H1 (cell line): Measurements from ENCODE around the gene MDC1. TPM values are rescaled to one million over a fixed set of nuclear protein-coding genes. Genes with fewer than 3 reads are reported as not detected.

ENCODE experiments used
- CTCF ChIA-PET: fragments of 300-600 bp; sonication (Branson Sonifier 250); formaldehyde crosslinking; loops from one replicate; lab custom pipeline; 2021; ENCODE audit not compliant: partially characterized antibody; lab: Charles Lee
- POLR2A ChIA-PET: fragments of 300-600 bp; sonication (Branson Sonifier 250); formaldehyde crosslinking; loops from one replicate; lab custom pipeline; 2021; ENCODE audit warnings: inconsistent platforms; ENCODE audit not compliant: partially characterized antibody; lab: Charles Lee
- DNase-seq, 2 experiments: peaks; one replicate each; pipeline versions ENCODE4 v3.0.0 to v3.0.0-alpha.2; 2010 to 2022; ENCODE audit warnings: low spot score in 2 of 2, low read depth in 1 of 2, mixed read lengths in 1 of 2
- FAIRE-seq: peaks from 2 replicates; lab custom pipeline; 2011; peaks lifted over from hg19 to GRCh38; lab: Jason Lieb, UNC
- H2AFZ ChIP-seq: 2 replicates; pipeline ENCODE4 v1.8.1; 2012; ENCODE audit warnings: low read length, inconsistent platforms
- H2AK5ac ChIP-seq: 2 replicates; pipeline ENCODE4 v1.6.1; 2013; ENCODE audit warnings: low read depth, low read length
- H2BK120ac ChIP-seq: replicated peaks from 2 replicates; pipeline ENCODE3; 2013; ENCODE audit warnings: low read depth, low read length, inconsistent platforms
- H2BK12ac ChIP-seq: 2 replicates; pipeline ENCODE4 v1.6.1; 2013; ENCODE audit warnings: low read depth, low read length
- H2BK15ac ChIP-seq: 2 replicates; pipeline ENCODE4 v1.6.1; 2013; ENCODE audit warnings: low read length
- H2BK20ac ChIP-seq: 2 replicates; pipeline ENCODE4 v1.6.1; 2013; ENCODE audit warnings: low read length
- H2BK5ac ChIP-seq: 2 replicates; pipeline ENCODE4 v1.6.1; 2013; ENCODE audit warnings: low read depth, low read length
- H3K14ac ChIP-seq: 2 replicates; pipeline ENCODE4 v1.6.1; 2013; ENCODE audit warnings: inconsistent platforms; ENCODE audit not compliant: insufficient read length
- H3K18ac ChIP-seq: 2 replicates; pipeline ENCODE4 v1.6.1; 2013; ENCODE audit warnings: low read length; ENCODE audit errors: extremely low read depth
- H3K23ac ChIP-seq: 2 replicates; pipeline ENCODE4 v1.6.1; 2013; ENCODE audit warnings: inconsistent platforms; ENCODE audit not compliant: insufficient read length
- H3K23me2 ChIP-seq: 2 replicates; pipeline ENCODE4 v1.6.1; 2013; ENCODE audit warnings: low read depth, low read length
- H3K27ac ChIP-seq: 2 replicates; pipeline ENCODE4 v1.6.1; 2011; ENCODE audit warnings: low read depth, low read length, inconsistent platforms
- H3K27me3 ChIP-seq, 4 experiments: replicated peaks in 1 of 4; 1 replicate in 1 of 4; 2 replicates in 3 of 4; pipeline versions ENCODE4 v1.6.1 to v1.8.1; 2011 to 2013; ENCODE audit warnings: low read length in 3 of 4, mild to moderate bottlenecking in 3 of 4, inconsistent platforms in 2 of 4, mixed read lengths in 2 of 4, moderate library complexity in 1 of 4; ENCODE audit not compliant: control insufficient read depth in 3 of 4, insufficient read depth in 3 of 4; ENCODE audit errors: extremely low read depth in 1 of 4
- H3K36me3 ChIP-seq, 4 experiments: 2 replicates each; pipeline versions ENCODE4 v1.6.1 to v1.8.1; 2011 to 2013; ENCODE audit warnings: mild to moderate bottlenecking in 4 of 4, low read length in 3 of 4, moderate library complexity in 2 of 4, control low read depth in 1 of 4, inconsistent platforms in 1 of 4; ENCODE audit not compliant: insufficient read depth in 4 of 4, control insufficient read depth in 2 of 4
- H3K4ac ChIP-seq: replicated peaks from 2 replicates; pipeline ENCODE3; 2013; ENCODE audit warnings: low read length, low read depth, mixed read lengths, inconsistent platforms; ENCODE audit not compliant: insufficient read length
- H3K4me1 ChIP-seq, 4 experiments: replicated peaks in 1 of 4; 1 replicate in 1 of 4; 2 replicates in 3 of 4; pipeline versions ENCODE4 v1.6.1 to v1.8.1; 2011 to 2013; ENCODE audit warnings: low read length in 3 of 4, inconsistent platforms in 2 of 4, mixed read lengths in 1 of 4; ENCODE audit not compliant: insufficient read depth in 4 of 4, control insufficient read depth in 3 of 4
- H3K4me2 ChIP-seq, 2 experiments: 2 replicates each; pipeline versions ENCODE4 v1.6.1 to v1.8.1; 2011 to 2013; ENCODE audit warnings: low read depth in 2 of 2, low read length in 2 of 2, control low read depth in 1 of 2, inconsistent platforms in 1 of 2, mild to moderate bottlenecking in 1 of 2; ENCODE audit not compliant: insufficient read depth in 1 of 2
- H3K4me3 ChIP-seq, 4 experiments: fragments of 200-600, 300-600 bp in 1 of 4; sonication (generic), shearing (Covaris generic), sonication (Bioruptor Twin) in 1 of 4; 2 replicates each; pipeline versions ENCODE4 v1.5.1 to v1.8.1; 2011 to 2016; ENCODE audit warnings: low read length in 4 of 4, low read depth in 3 of 4, control low read depth in 2 of 4, inconsistent platforms in 2 of 4, mild to moderate bottlenecking in 2 of 4, mixed read lengths in 1 of 4, moderate library complexity in 1 of 4; ENCODE audit not compliant: insufficient read depth in 2 of 4; ENCODE audit errors: extremely low read depth in 1 of 4
- H3K56ac ChIP-seq: replicated peaks from 2 replicates; pipeline ENCODE3; 2013; ENCODE audit warnings: low read depth, mild to moderate bottlenecking, mixed read lengths, low read length, inconsistent platforms; ENCODE audit not compliant: insufficient read length
- H3K79me1 ChIP-seq: 2 replicates; pipeline ENCODE4 v1.6.1; 2013; ENCODE audit warnings: low read depth, low read length, control low read depth
- H3K79me2 ChIP-seq, 2 experiments: 2 replicates each; pipeline versions ENCODE4 v1.6.1 to v1.8.1; 2012 to 2013; ENCODE audit warnings: low read length in 2 of 2, mild to moderate bottlenecking in 2 of 2, inconsistent platforms in 1 of 2; ENCODE audit not compliant: insufficient read depth in 2 of 2, control insufficient read depth in 1 of 2
- H3K9ac ChIP-seq, 4 experiments: replicated peaks in 1 of 4; 1 replicate in 1 of 4; 2 replicates in 3 of 4; pipeline versions ENCODE4 v1.6.1 to v1.8.1; 2011 to 2013; ENCODE audit warnings: low read depth in 3 of 4, low read length in 3 of 4, control low read depth in 2 of 4, mild to moderate bottlenecking in 2 of 4, moderate library complexity in 2 of 4, inconsistent platforms in 1 of 4; ENCODE audit errors: extremely low read depth in 1 of 4
- H3K9me3 ChIP-seq, 2 experiments: 2 replicates each; pipeline versions ENCODE4 v1.6.1 to v1.8.1; 2012 to 2013; ENCODE audit warnings: mild to moderate bottlenecking in 2 of 2, moderate library complexity in 2 of 2, control low read depth in 1 of 2, inconsistent platforms in 1 of 2, low read depth in 1 of 2, low read length in 1 of 2, mixed read lengths in 1 of 2; ENCODE audit not compliant: insufficient read depth in 2 of 2
- H4K20me1 ChIP-seq, 2 experiments: replicated peaks in 1 of 2; 2 replicates each; pipeline versions ENCODE3 to v1.8.1; 2011 to 2013; ENCODE audit warnings: inconsistent platforms in 2 of 2, low read length in 2 of 2, mild to moderate bottlenecking in 1 of 2; ENCODE audit not compliant: insufficient read depth in 2 of 2, control insufficient read depth in 1 of 2
- H4K5ac ChIP-seq: 2 replicates; pipeline ENCODE4 v1.6.1; 2013; ENCODE audit warnings: low read length, low read depth, mixed read lengths, inconsistent platforms; ENCODE audit not compliant: insufficient read length
- H4K8ac ChIP-seq: 2 replicates; pipeline ENCODE4 v1.8.0; 2013; ENCODE audit warnings: mild to moderate bottlenecking, moderate library complexity, low read length, inconsistent platforms; ENCODE audit not compliant: insufficient read depth; ENCODE audit errors: extremely low read depth
- H4K91ac ChIP-seq: replicated peaks from 2 replicates; pipeline ENCODE3; 2013; ENCODE audit warnings: low read length, mixed read lengths, inconsistent platforms; ENCODE audit not compliant: insufficient read length
- MAFK ChIP-seq: IDR thresholded peaks from 2 replicates; pipeline ENCODE4 v1.6.1; 2012; ENCODE audit warnings: low read depth, mild to moderate bottlenecking, improper control_type of control experiment, low read length
- SRF ChIP-seq: IDR thresholded peaks from 2 replicates; pipeline ENCODE4 v1.6.1; 2011; ENCODE audit warnings: mild to moderate bottlenecking, low read depth, low read length, moderate library complexity
- TEAD4 ChIP-seq: IDR thresholded peaks from 2 replicates; pipeline ENCODE4 v1.6.1; 2012; ENCODE audit warnings: low read depth, low read length, inconsistent platforms, mixed read lengths
- WGBS, 2 experiments: shearing (Covaris generic) in 1 of 2; methylation state at CpG; one replicate each; pipeline versions ENCODE4 v1.1.6 to v1.1.7; 2013 to 2015; ENCODE audit warnings: low lambda C conversion rate in 2 of 2, mixed read lengths in 2 of 2, inconsistent platforms in 1 of 2, low coverage in 1 of 2, missing lambda C conversion rate in 1 of 2; ENCODE audit not compliant: insufficient replicate concordance in 2 of 2, insufficient coverage in 1 of 2, insufficient read length in 1 of 2; ENCODE audit errors: extremely low coverage in 1 of 2, missing lambda C conversion rate in 1 of 2; 5-methylcytosine and 5-hydroxymethylcytosine counted together
- polyA plus RNA-seq, 7 experiments: library from polyadenylated mRNA; depleted of rRNA in 3 of 7; stranded (reverse) in 5 of 7; unstranded in 2 of 7; fragments of >200 nt in 5 of 7; fragments of 200-250 nt in 2 of 7; gene quantifications; 1 replicate in 5 of 7; 2 replicates in 1 of 7; 4 replicates in 1 of 7; pipeline versions ENCODE4 v1.2.1 to v1.2.3, GENCODE V29; 2011 to 2013; ENCODE audit warnings: missing spikeins in 2 of 7, mixed read lengths in 2 of 7
- total RNA-seq: library from RNA; stranded (reverse); fragmentation: NEBNext Ultra II Directional; extraction: Animal tissue kit (Norgen Biotek cat#: 25700); gene quantifications from 2 replicates; pipeline ENCODE4 v1.2.1, GENCODE V29; 2021

Gene MDC1
- total and polyA plus RNA-seq, 2 of the 8 experiments (the other 6 are each of a cell fraction or from before 2014, with no cell fraction given): 29.9 to 81.1 TPM

DNA sequence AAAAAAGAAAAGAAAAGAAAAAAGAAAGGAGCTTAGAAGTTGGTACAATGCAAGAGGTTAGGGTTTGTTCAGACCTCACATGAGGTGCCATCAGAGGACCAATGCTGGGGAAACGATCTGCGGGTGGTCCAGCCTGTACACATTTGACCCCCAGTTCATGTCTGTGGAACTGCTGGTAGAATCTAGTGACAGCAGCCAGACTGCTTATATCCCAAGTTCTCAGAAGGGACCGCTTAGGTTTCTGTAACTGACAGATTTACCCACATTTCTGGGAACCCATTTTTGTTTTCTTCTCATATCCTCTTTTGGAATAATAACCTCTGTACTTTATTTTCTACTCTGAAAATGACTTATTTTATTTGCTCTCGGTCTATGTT lies 35.3 kb downstream of the MDC1 start:
- Histone ChIP-seq H4K91ac (no peak overlapping the region), H4K20me1 (peaks cover 3 to 9% of the 10 kb centered on the region in 2 experiments), H3K79me2 (peaks cover 0 to 18% of the 10 kb centered on the region in 2 experiments; a peak in 3 of 4 replicates), H3K4ac (no peak overlapping the region), H3K36me3 (no peaks in the 10 kb centered on the region; a peak in 2 of 8 replicates), H3K27ac (no peak overlapping the region), H3K56ac (no peak overlapping the region), H3K18ac (no peak overlapping the region), H3K79me1 (peaks cover 4% of the 10 kb centered on the region; the same call in 1 of the 2 replicates), H3K4me3 (no peak overlapping the region; a peak in 2 of 8 replicates), H3K23ac (no peak overlapping the region), H3K23me2 (peaks cover 9% of the 10 kb centered on the region), H3K27me3 (no peaks in the 10 kb centered on the region), H3K4me2 (no peak overlapping the region), H3K9ac (no peak overlapping the region), H2BK120ac (no peak overlapping the region), H3K9me3 (no peaks in the 10 kb centered on the region), H4K8ac (no peak overlapping the region), H2AFZ (no peak overlapping the region), H4K5ac (no peak overlapping the region), H3K14ac (no peak overlapping the region), H2BK12ac (no peak overlapping the region), H3K4me1 (peaks cover 7 to 32% (median 21%) of the 10 kb centered on the region in 4 experiments), H2BK5ac (no peak overlapping the region; the same call in 1 of the 2 replicates), H2BK15ac (peak overlapping the region; percentile 88; the same call in 1 of the 2 replicates), H2BK20ac (no peak overlapping the region), H2AK5ac (no peak overlapping the region)
- TF ChIP-seq SRF: no peak
- TF ChIP-seq TEAD4: no peak
- no peak for TF ChIP-seq MAFK
- ChIA-PET CTCF (interaction anchor here (0.6 to 11.0 kb wide), 10 partner anchors 9 to 137 kb away, joined by 3 to 147 read pairs (median 5); partner anchors contain the start of genes DHX16, FLOT1, MDC1 and NRM), POLR2A (interaction anchor here (0.5 to 18.7 kb wide), 5 partner anchors 15 to 43 kb away, joined by 4 to 388 read pairs (median 4); partner anchors contain the start of genes MDC1 and TUBB)
- FAIRE-seq: no peak
- no peak for DNase-seq
- 86% methylated on average over 4 of the region's 4 CpGs; no CpG with 5 or more reads in 1 of the 2 experiments for WGBS, 2 experiments
